Keratinocyte (primary cell): Measurements from ENCODE around the gene KIF21B. TPM values are rescaled to one million over a fixed set of nuclear protein-coding genes. Genes with fewer than 3 reads are reported as not detected.

Source experiments
- DNase-seq: peaks from one replicate; pipeline ENCODE4 v3.0.0-alpha.2; 2011; ENCODE audit warnings: low read depth, missing footprints, low spot score
- FAIRE-seq: peaks from 2 replicates; lab custom pipeline; 2011; peaks lifted over from hg19 to GRCh38; lab: Jason Lieb, UNC
- H2AFZ ChIP-seq: 2 replicates; pipeline ENCODE4 v1.6.0; 2012; ENCODE audit warnings: low read length, control low read depth, inconsistent platforms; ENCODE audit not compliant: control insufficient read depth
- H3K27ac ChIP-seq: 2 replicates; pipeline ENCODE4 v1.5.1; 2011; ENCODE audit warnings: low read length; ENCODE audit not compliant: control insufficient read depth, insufficient read depth
- H3K27me3 ChIP-seq: 3 replicates; pipeline ENCODE4 v1.6.0; 2011; ENCODE audit warnings: low read length; ENCODE audit not compliant: control insufficient read depth, insufficient read depth; ENCODE audit errors: extremely low read depth
- H3K36me3 ChIP-seq, 2 experiments: 2 replicates in 1 of 2; 3 replicates in 1 of 2; pipeline ENCODE4 v1.5.1; 2011; ENCODE audit warnings: low read length in 2 of 2, mild to moderate bottlenecking in 1 of 2; ENCODE audit not compliant: control insufficient read depth in 2 of 2, insufficient read depth in 2 of 2; ENCODE audit errors: extremely low read depth in 1 of 2
- H3K4me1 ChIP-seq: 3 replicates; pipeline ENCODE4 v1.5.1; 2011; ENCODE audit warnings: low read length; ENCODE audit not compliant: control insufficient read depth, insufficient read depth; ENCODE audit errors: extremely low read depth
- H3K4me2 ChIP-seq: 3 replicates; pipeline ENCODE4 v1.6.0; 2011; ENCODE audit warnings: low read depth, low read length; ENCODE audit not compliant: control insufficient read depth, insufficient read depth; ENCODE audit errors: extremely low read depth
- H3K4me3 ChIP-seq, 3 experiments: fragments of 200-600 bp in 1 of 3; sonication (generic) in 1 of 3; 2 replicates in 2 of 3; 3 replicates in 1 of 3; pipeline ENCODE4 v1.5.1; 2011 to 2016; ENCODE audit warnings: low read length in 3 of 3, mild to moderate bottlenecking in 3 of 3, control low read depth in 2 of 3, inconsistent platforms in 1 of 3, low read depth in 1 of 3, mixed read lengths in 1 of 3, mixed run types in 1 of 3, moderate library complexity in 1 of 3; ENCODE audit not compliant: control insufficient read depth in 2 of 3, insufficient read depth in 2 of 3; ENCODE audit errors: extremely low read depth in 1 of 3
- H3K79me2 ChIP-seq: 2 replicates; pipeline ENCODE4 v1.6.0; 2012; ENCODE audit warnings: low read length; ENCODE audit not compliant: control insufficient read depth, insufficient read depth
- H3K9ac ChIP-seq: 3 replicates; pipeline ENCODE4 v1.6.0; 2011; ENCODE audit warnings: low read length; ENCODE audit not compliant: control insufficient read depth, insufficient read depth; ENCODE audit errors: extremely low read depth
- H3K9me1 ChIP-seq: 3 replicates; pipeline ENCODE4 v1.6.0; 2011; ENCODE audit warnings: low read length; ENCODE audit not compliant: control insufficient read depth, insufficient read depth; ENCODE audit errors: extremely low read depth
- H3K9me3 ChIP-seq: 2 replicates; pipeline ENCODE4 v1.5.1; 2012; ENCODE audit warnings: low read depth, low read length; ENCODE audit not compliant: control insufficient read depth
- H4K20me1 ChIP-seq: 3 replicates; pipeline ENCODE4 v1.6.0; 2011; ENCODE audit warnings: low read length; ENCODE audit not compliant: control insufficient read depth, insufficient read depth; ENCODE audit errors: extremely low read depth
- EZH2 ChIP-seq: IDR thresholded peaks from one replicate; pipeline ENCODE4 v1.6.1; 2012; ENCODE audit warnings: inconsistent platforms, mild to moderate bottlenecking, low read length, moderate library complexity
- dilution Hi-C: fragments of 300-500 bp; cut with MboI; formaldehyde crosslinking; loops from one replicate; pipeline ENCODE4 v1.7.0; 2020; ENCODE audit warnings: low sequenced_read_pairs; ENCODE audit not compliant: extremely low pct_ligation_motif_present
- polyA plus RNA-seq, 5 experiments: library from polyadenylated mRNA; depleted of rRNA in 3 of 5; stranded (reverse) in 3 of 5; stranded (forward) in 1 of 5; unstranded in 1 of 5; fragments of >200 nt; gene quantifications; 1 replicate in 1 of 5; 2 replicates in 3 of 5; 3 replicates in 1 of 5; pipeline versions ENCODE4 v1.2.1 to v1.2.3, GENCODE V29; 2011 to 2012; ENCODE audit warnings: missing spikeins in 2 of 5, low read depth in 1 of 5, low replicate concordance in 1 of 5
- TF ChIP-seq, protein P1 (sequence below), 3 experiments: IDR thresholded peaks in 1 of 3; conservative IDR thresholded peaks in 1 of 3; optimal IDR thresholded peaks in 1 of 3; 2 replicates in 2 of 3; 3 replicates in 1 of 3; pipeline versions ENCODE3 to v1.5.1; 2011; ENCODE audit warnings: low read length in 3 of 3, mild to moderate bottlenecking in 3 of 3, moderate library complexity in 2 of 3, control low read depth in 1 of 3, inconsistent platforms in 1 of 3; ENCODE audit not compliant: insufficient read depth in 2 of 3; ENCODE audit errors: extremely low read depth in 1 of 3

The KIF21B gene
- polyA plus RNA-seq, 1 donor (not counting 4 experiments of a cell fraction or from before 2014, with no cell fraction given): 0.17 TPM

DNA sequence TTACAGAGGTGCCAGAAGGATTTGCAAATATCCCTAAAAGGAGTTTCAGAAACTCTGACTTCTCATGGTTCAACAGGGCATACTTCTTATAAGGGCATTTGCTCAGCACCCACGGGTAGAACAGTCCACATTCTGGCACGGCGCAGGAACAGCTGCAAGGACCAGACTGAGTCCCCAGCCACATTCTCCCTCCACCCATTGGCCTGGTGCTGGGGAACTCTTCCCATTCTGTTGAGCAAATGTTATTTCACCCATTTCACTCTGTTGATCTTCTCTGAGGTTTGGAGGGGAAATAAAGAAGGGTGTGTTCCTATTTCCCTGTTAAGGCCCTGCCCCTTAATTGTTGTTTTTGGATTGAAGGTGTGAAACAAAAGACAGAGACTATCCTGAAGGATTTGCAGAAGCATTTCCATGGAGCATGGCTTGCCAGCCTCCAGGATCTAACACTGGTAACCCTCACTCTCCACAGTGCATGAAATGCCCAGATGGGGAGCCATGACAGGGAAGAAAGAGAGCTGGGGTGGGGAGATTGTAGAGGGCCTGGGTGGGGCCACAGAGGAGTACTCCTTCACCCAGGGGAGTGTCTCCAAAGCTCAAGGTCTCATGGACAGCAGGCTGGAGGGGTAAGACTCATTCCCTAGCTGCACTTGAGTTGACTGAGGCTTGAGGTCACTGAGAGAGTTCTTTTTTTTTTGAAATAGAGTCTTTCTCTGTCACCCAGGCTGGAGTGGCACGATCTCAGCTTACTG is 93.8 kb downstream of the KIF21B start:
- no peaks in the 10 kb centered on the region for H3K9me1 ChIP-seq
- dilution Hi-C loops: no loop called here
- no peak overlapping the region for H3K9ac ChIP-seq
- no peak overlapping the region for H3K4me2 ChIP-seq
- no peak overlapping the region for H2AFZ ChIP-seq
- no peak overlapping the region for H3K4me3 ChIP-seq
- H3K36me3 ChIP-seq: no peaks in the 10 kb centered on the region
- no peak for DNase-seq
- TF ChIP-seq EZH2: no peak
- TF ChIP-seq, protein P1, sequence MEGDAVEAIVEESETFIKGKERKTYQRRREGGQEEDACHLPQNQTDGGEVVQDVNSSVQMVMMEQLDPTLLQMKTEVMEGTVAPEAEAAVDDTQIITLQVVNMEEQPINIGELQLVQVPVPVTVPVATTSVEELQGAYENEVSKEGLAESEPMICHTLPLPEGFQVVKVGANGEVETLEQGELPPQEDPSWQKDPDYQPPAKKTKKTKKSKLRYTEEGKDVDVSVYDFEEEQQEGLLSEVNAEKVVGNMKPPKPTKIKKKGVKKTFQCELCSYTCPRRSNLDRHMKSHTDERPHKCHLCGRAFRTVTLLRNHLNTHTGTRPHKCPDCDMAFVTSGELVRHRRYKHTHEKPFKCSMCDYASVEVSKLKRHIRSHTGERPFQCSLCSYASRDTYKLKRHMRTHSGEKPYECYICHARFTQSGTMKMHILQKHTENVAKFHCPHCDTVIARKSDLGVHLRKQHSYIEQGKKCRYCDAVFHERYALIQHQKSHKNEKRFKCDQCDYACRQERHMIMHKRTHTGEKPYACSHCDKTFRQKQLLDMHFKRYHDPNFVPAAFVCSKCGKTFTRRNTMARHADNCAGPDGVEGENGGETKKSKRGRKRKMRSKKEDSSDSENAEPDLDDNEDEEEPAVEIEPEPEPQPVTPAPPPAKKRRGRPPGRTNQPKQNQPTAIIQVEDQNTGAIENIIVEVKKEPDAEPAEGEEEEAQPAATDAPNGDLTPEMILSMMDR (optimal IDR thresholded peaks at IDR 0.05 in 1 of 3, IDR thresholded peaks at IDR 0.05 in 1 of 3, conservative IDR thresholded peaks at IDR 0.05 in 1 of 3; ENCODE audit: extremely low read depth in 1 of 3, insufficient read depth in 2 of 3, low read length in 3 of 3): no peak
- H4K20me1 ChIP-seq: no peaks in the 10 kb centered on the region
- peaks cover 3% of the 10 kb centered on the region for H3K4me1 ChIP-seq
- H3K27me3 ChIP-seq: no peaks in the 10 kb centered on the region
- no peaks in the 10 kb centered on the region for H3K79me2 ChIP-seq
- H3K27ac ChIP-seq: no peak overlapping the region
- no peaks in the 10 kb centered on the region for H3K9me3 ChIP-seq
- no peak for FAIRE-seq

DNA sequence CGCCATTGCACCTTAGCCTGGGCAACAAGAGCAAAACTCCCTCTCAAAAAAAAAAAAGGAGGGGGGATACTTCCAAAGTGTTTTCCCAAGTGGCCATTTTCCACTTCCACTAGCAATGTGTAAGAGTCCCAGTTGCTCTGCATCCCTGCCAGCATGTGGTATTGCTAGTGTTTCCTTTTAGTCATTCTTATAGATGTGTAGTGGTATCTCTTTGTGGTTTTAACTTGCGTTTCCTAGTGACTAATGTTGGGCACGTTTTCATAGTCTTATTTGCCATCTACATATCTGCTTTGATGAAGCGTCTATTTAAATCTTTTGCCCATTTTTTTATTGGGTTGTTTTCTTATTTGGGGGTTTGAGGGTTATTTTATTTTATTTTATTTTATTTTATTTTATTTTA is 97.7 kb downstream of the KIF21B start:
- H3K9ac ChIP-seq: no peak overlapping the region
- dilution Hi-C loops: no loop called here

More for the DNA sequence above, 97.7 kb downstream of the KIF21B start:
- FAIRE-seq (peak; percentile 46), DNase-seq (no peak)
- H3K4me3 ChIP-seq: no peak overlapping the region
- H3K4me1 ChIP-seq: peaks cover 3% of the 10 kb centered on the region
- H3K4me2 ChIP-seq: no peak overlapping the region
- H3K27ac ChIP-seq: no peak overlapping the region
- H2AFZ ChIP-seq: no peak overlapping the region
- H4K20me1 ChIP-seq: no peaks in the 10 kb centered on the region
- H3K9me3 ChIP-seq: no peaks in the 10 kb centered on the region
- no peaks in the 10 kb centered on the region for H3K36me3 ChIP-seq
- H3K9me1 ChIP-seq: no peaks in the 10 kb centered on the region
- H3K27me3 ChIP-seq: no peaks in the 10 kb centered on the region
- no peaks in the 10 kb centered on the region for H3K79me2 ChIP-seq
- TF ChIP-seq, protein P1 (optimal IDR thresholded peaks at IDR 0.05 in 1 of 3, IDR thresholded peaks at IDR 0.05 in 1 of 3, conservative IDR thresholded peaks at IDR 0.05 in 1 of 3; ENCODE audit: extremely low read depth in 1 of 3, insufficient read depth in 2 of 3, low read length in 3 of 3): no peak
- no peak for TF ChIP-seq EZH2
